GM23248 (cell line): ENCODE results near the gene ATF7IP.

Experiments
- EZH2 ChIP-seq: fragments of 200-600 bp; sonication (generic); IDR thresholded peaks from 2 replicates; pipeline ENCODE4 v1.6.1; 2018; ENCODE audit warnings: antibody characterized with exemption, mild to moderate bottlenecking; ENCODE audit not compliant: insufficient read depth, poor library complexity, severe bottlenecking
- EZH2phosphoT487 ChIP-seq: fragments of 200-600 bp; sonication (generic); IDR thresholded peaks from 2 replicates; pipeline ENCODE4 v1.6.1; 2018; ENCODE audit warnings: antibody characterized with exemption, moderate library complexity, mild to moderate bottlenecking, low read depth; ENCODE audit not compliant: insufficient read depth

GRCh38 chr12:14482361-14482760, 116.9 kb downstream of the ATF7IP start:
- TF ChIP-seq EZH2phosphoT487: no peak
- no peak for TF ChIP-seq EZH2
